GM19025 (cell line): ENCODE results near the gene LIG4.

ENCODE experiments used
- ATAC-seq: cut with Tn5 transposase; IDR thresholded peaks from one replicate; pipeline ENCODE4 v1.9.1; 2021; ENCODE audit warnings: mild to moderate bottlenecking, low read depth, moderate library complexity; ENCODE audit not compliant: unreplicated experiment

LIG4 gene

DNA sequence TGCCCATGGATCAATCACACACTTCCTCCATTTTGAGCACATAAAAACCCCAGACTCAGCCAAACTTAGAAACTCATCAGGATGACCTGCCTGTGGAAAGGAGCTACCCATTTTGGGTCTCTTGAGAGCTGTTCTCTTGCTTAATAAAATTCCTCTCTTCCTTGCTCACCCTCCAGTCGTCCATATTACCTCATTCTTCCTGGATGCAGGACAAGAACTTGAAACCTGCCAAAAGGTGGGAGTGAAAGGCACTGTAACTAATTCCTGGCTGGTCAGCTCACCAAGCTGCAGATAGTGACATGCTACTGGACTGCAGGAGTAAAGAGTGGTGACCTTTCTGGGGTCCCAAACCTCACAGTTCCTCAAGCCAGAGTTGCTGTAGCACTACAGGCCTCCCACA is 20.2 kb downstream of the LIG4 start:
- ATAC-seq, result no peak

DNA sequence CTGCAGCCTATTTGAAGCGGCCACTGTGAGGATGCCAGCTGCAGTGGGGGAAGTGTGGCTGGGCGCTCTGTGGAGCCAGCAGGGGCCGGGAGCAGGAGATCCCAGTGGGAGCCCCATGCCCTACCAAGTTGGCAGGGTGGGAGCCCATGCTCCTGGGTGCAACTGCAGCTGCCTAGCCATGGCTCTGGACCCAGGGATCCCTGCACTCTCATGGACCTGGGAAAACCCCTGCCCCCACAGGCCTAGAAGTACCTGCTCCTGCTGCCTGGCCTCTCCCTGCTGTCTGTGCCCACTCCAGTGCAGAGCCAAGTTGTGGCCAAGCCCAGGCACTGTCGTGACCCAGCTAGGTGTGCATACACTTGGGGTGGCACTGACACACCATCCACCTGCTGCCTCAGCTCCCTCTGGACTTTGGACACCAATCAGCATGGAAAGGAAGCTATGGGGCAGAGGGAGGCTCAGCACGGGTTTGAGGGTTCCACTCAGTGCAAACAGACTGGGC is 20.9 kb downstream of the LIG4 start:
- ATAC-seq, result no peak

DNA sequence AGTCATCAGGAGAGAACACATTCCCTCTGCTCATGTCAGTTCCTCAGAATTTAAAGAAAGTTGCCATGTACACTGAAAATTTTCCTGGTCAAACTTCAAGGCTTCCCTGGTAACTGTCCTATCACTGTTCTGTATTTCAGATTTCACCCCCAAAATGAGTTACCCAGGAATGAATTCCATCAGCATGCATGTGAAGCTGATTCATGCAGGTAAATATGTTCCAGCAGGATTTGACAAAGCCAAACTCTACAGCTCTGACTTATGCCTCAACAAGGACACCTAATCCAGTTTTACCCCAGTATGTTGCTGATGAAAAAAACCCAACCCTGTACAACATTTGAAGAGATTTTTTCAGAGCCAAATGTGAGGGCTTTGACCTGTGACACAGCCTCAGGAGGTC is 21.5 kb downstream of the LIG4 start:
- ATAC-seq, result no peak

DNA sequence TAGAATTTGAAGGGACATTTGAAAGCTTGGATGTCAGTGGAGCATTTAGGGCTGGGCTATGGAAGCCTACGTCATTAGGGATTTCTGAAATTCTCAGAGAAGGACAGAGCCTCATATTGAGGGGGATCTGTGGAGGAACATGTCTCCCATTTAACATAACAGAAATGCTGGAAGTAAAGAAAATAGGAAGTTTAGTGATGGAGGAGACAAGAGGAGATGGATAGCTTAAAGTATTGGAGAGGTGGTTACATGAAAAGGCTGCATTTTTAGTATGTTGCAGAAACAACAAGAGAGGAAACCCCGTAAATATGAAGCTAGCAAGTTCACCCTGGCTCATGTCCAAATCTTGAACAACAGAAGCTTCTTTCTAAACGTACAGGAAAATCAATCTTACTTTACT is 24.4 kb downstream of the LIG4 start:
- ATAC-seq, result no peak

DNA sequence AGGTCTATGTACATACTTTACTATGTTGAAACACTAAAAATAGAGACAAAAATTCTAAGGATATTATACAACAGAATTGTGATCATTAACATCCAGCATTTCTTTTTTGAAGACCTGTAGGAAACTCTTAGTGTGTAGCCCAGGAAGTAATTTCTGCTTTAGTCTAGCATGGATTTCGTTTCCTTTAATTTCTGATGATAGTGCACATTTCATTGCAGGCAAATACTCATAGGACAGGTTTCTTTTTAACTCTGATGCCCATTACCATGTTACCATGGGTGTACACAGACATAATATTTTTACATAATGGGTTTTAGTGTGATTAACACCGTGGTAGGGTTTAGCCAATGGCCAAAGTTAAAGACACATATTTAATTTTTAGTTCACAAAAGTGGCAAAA is 27.1 kb downstream of the LIG4 start:
- no peak for ATAC-seq

DNA sequence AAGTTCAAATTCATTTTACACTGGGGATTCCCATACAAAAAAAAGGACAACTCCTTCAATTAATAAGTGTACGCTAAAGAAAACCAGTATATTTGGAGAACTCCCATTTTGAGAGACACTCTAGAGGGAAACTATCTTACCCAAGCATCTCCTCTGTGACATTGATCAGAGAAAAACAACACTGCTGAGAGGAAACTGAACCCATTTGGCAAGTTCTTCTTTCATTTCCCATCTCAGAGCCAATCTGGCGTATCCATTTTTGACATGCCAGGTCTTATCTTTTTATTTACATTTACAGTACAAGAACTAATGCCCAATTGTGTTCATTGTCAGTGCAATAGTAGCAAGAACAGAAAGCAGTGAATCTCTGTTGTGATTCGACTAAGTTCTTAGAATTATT is 30.1 kb downstream of the LIG4 start:
- no peak for ATAC-seq

DNA sequence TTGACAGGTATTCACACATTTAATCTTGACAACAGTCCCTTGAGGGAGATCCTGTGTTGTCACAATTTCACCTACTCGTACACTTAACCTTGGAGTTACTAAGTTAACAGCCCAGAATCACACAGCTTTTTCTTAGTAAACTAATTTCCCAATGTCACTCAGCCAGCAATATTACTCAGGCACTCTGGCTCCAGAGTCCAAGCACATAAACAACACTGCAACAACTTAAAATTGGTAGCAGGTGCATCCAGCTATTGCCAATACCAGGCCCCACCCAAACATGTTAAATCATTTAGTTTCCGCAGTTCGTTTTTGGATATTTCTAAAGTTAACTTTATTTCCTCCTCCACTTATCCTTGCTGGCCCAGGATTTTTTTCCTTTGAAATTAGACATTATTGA is 32.7 kb downstream of the LIG4 start:
- no peak for ATAC-seq

DNA sequence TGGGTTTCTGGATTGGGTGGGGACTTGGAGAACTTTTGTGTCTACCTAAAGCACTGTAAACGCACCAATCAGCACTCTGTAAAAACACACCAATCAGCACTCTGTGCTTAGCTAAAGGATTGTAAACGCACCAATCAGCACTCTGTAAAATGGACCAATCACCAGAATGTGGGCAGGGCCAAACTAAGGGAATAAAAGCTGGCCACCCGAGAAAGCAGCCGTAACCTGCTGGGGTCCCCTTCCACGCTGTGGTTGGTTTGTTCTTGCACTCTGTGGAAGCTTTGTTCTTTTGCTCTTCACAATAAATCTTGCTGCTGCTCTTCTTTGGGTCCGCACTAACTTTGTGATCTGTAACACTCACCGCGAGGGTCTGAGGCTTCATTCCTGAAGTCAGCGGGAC is 37.3 kb downstream of the LIG4 start:
- ATAC-seq, result no peak

DNA sequence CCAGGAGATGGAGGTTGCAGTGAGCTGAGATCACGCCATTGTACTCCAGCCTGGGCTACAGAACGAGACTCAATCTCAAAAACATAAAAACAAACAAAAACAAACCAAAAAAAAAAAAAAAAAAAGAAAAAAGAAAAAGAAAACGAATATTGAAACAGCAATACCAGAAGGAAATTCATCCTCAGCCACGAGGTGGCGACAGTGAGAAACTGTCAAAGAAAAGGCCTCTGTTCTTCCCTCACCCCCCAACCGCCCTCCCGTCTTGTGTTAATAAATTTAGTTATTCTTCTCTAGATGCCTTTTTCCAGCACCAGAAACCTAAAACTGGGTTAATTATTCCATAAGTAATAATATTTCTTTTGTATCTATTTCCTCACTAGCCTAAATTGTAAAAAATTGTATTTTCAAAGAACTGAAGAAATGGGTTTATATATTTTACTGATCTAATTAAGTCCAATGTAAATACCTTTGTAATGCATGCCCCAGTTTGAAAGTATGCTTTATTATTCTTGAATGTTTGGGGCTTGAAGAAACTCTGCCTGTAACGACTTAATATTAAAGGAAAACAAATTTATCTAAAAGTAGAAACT is 38.6 kb downstream of the LIG4 start:
- no peak for ATAC-seq

DNA sequence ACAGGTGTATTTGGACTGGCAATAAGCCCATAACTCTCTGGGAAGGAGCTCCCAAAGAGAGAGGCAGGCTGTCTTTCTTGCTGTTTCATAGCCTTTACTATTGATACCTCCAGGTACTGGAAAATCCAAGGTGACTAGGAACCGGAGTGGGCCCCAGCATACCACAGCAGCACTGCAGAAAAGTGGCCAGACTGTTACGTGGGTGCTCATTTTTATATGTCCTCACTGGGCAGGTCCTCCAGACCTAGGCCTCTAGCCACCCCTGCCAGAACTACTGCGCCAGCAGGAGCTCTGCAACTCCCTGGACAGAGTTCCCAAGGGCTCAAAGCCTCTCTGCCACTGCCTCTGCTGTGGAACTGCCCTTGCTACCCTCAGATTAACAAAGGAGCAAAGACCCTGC is 46.4 kb downstream of the LIG4 start:
- ATAC-seq, result no peak

DNA sequence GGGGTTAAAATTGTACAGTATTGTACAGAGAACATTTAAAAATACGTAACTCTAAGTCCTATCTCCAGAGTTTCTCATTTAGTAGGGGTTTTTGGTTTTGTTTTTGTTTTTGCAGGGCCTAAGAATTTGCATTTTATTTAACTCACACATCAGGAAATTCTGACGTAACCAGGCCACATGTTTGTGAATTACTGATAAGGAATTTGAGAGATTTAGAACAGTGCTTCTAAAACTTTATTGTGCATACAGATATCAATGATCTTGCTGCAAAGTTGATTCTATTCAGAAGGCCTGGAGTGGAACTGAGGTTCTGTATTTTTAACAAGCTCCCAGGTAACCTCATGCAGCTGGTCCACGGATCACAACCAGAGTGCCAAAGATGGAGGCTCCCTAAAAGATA is 49.3 kb downstream of the LIG4 start:
- ATAC-seq, result no peak

DNA sequence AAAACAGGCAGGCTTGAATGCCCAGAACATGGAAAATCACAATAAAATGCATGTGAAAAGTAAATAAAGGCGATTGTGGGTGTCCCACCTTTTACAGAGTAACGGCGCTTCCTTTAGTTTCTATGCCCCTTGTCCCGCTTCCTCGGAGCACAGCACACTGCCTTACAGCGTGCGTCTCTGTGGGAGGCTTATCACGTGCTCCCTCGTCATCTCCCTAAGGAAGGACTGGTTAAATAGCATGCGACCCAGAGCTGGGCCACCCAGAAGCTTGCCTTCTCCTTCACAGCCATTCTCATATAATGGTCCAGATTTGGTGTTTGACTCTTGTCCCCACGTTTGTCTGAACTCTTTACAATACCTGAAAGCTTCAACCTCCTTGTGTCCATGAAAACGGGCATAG is 56.6 kb downstream of the LIG4 start:
- no peak for ATAC-seq
